Body of pancreas (tissue), 4 donors: ENCODE data around the gene CRYAA.
"Not testable (repeated sequence)": the region's sequence is repeated elsewhere in the genome, so short reads cannot be mapped to it uniquely, and the experiment has no call there.

ENCODE experiments used
- POLR2A ChIP-seq, 3 donors: fragments of 450-650 bp; IDR thresholded peaks; one replicate each; pipeline ENCODE4 v1.6.1; 2016; ENCODE audit warnings: antibody characterized with exemption in 3 of 3, mild to moderate bottlenecking in 2 of 3
- TF ChIP-seq, protein P1 (sequence below), 7 experiments: fragments of 450-650 bp in 4 of 7; fragments of 200-600 bp in 3 of 7; sonication (generic) in 3 of 7; IDR thresholded peaks; one replicate each; pipeline ENCODE4 v1.5.1; 2016 to 2019; ENCODE audit warnings: antibody characterized with exemption in 7 of 7

DNA sequence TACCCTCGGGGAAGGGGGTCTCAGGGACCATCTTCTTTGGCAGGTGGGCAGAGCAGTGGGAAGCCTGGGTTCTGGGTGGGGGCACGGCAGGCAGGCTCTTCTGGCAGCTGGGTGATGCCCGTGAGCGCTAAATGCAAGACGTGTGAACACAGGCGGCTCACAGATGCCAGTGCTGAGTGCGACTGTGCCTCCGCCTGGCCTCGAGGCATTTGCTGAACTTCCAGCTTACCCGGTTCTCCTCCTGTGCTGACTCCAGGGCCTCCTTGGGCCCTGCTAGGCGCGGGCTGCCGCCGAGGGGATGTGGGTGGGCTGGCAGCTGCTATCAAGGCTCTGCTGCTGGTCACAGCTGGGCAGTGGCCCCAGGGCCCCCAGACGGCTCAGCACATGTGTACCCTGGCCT is 12.2 kb downstream of the CRYAA start:
- TF ChIP-seq, protein P1, sequence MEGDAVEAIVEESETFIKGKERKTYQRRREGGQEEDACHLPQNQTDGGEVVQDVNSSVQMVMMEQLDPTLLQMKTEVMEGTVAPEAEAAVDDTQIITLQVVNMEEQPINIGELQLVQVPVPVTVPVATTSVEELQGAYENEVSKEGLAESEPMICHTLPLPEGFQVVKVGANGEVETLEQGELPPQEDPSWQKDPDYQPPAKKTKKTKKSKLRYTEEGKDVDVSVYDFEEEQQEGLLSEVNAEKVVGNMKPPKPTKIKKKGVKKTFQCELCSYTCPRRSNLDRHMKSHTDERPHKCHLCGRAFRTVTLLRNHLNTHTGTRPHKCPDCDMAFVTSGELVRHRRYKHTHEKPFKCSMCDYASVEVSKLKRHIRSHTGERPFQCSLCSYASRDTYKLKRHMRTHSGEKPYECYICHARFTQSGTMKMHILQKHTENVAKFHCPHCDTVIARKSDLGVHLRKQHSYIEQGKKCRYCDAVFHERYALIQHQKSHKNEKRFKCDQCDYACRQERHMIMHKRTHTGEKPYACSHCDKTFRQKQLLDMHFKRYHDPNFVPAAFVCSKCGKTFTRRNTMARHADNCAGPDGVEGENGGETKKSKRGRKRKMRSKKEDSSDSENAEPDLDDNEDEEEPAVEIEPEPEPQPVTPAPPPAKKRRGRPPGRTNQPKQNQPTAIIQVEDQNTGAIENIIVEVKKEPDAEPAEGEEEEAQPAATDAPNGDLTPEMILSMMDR (IDR thresholded peaks at IDR 0.05), result not testable (repeated sequence)
- TF ChIP-seq POLR2A (IDR thresholded peaks at IDR 0.05), result not testable (repeated sequence)
